DMS153 treated with DMSO at 0.1 percent for 48 hours (cell line): ENCODE results near the gene RNF13.
"Not testable (repeated sequence)": the region's sequence is repeated elsewhere in the genome, so short reads cannot be mapped to it uniquely, and the experiment has no call there.

ENCODE experiments used
- DNase-seq: peaks from one replicate; lab custom pipeline; 2025; ENCODE audit not compliant: unreplicated experiment; lab: John Stamatoyannopoulos, UW

RNF13 gene

GRCh38 chr3:149943966-149944365 is 131.0 kb downstream of the RNF13 start:
- DNase-seq = not testable (repeated sequence)

DNA sequence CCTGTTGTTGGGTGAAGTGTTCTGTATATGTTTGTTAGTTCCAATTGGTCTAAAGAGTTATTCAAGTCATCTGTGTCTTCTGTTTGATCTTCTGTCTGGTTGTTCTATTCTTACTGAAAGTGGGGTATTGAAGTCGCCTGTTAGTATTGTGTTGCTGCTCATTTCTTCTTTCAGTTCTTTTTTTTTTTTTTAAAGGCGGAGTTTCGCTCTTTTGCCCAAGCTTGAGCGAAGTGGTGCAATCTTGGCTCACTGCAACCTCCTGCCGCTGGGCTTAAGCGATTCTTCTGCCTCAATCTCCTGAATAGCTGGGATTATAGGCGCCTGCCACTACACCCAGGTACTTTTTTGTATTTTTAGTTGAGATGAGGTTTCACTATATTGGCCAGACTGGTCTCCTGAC is 134.2 kb downstream of the RNF13 start:
- no peak for DNase-seq

GRCh38 chr3:149949181-149949580 is 136.2 kb downstream of the RNF13 start:
- no peak for DNase-seq

- no peak for DNase-seq
Measured at GRCh38 chr3:149954812-149955211, 141.8 kb downstream of the RNF13 start.

GRCh38 chr3:149955449-149955848 is 142.4 kb downstream of the RNF13 start:
- no peak for DNase-seq

- DNase-seq = no peak
Measured at GRCh38 chr3:149957361-149958125, 144.5 kb downstream of the RNF13 start.

GRCh38 chr3:149958171-149958796 is 145.3 kb downstream of the RNF13 start:
- DNase-seq = no peak

DNA sequence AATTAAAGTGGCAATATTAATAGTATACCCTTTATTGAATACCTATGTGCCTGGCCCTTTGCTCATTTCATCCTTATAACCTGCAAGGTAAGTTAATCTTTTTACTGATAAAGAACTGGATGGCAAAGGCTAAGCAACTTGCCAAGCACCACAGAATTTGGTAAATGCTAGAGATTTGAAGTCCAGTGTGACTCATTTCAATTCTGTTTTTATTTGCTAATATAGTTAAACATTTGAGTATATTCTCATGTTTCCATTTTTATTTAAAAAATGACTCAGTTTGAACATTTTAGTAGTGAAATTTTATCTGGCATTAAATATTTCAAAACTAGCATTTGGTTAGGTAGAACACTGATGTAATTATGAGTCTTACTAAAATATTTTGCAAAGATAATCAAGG is 146.4 kb downstream of the RNF13 start:
- DNase-seq = no peak

DNA sequence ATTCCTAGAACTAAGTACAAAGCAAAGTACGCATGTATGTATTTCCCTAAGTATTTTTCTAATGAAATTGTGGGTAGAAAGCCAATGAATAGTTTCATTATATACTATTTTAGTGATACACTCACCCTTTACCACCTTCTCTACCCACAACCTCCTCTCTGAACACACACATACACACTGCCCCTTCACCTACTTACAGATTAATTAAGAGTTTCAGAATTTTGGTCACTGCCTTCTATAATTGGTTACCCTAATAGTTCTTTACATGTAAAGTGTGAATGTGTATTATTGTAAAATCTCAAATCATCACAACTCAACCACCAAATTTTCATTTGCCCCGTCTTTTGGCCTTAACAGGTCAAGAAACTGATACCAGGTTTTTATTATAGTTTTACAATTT is 150.5 kb downstream of the RNF13 start:
- DNase-seq = no peak

- no peak for DNase-seq
Measured at GRCh38 chr3:149964291-149964690, 151.3 kb downstream of the RNF13 start.

GRCh38 chr3:149965278-149965677 is 152.3 kb downstream of the RNF13 start:
- no peak for DNase-seq

- DNase-seq = peak; percentile 68
Measured at GRCh38 chr3:149967086-149967685, 154.2 kb downstream of the RNF13 start.

DNA sequence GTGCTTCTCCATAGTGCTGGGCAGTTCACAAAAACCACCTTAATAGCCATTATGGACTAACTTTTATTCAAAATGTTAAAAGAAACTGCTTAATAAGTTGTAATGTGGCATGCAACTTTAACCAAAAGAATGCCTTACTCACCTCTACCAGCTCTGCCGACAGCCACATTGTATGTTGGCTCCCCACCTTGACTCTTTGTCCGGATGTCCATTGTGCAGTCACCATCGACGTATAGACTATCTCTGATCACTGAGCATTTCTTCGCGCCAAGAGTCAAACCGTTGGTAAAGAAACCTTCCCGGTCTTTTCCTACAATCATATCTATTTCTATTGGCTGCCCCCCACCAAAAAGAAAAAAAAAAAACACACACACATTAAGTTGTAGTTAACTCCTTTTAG is 155.2 kb downstream of the RNF13 start:
- no peak for DNase-seq

DNA sequence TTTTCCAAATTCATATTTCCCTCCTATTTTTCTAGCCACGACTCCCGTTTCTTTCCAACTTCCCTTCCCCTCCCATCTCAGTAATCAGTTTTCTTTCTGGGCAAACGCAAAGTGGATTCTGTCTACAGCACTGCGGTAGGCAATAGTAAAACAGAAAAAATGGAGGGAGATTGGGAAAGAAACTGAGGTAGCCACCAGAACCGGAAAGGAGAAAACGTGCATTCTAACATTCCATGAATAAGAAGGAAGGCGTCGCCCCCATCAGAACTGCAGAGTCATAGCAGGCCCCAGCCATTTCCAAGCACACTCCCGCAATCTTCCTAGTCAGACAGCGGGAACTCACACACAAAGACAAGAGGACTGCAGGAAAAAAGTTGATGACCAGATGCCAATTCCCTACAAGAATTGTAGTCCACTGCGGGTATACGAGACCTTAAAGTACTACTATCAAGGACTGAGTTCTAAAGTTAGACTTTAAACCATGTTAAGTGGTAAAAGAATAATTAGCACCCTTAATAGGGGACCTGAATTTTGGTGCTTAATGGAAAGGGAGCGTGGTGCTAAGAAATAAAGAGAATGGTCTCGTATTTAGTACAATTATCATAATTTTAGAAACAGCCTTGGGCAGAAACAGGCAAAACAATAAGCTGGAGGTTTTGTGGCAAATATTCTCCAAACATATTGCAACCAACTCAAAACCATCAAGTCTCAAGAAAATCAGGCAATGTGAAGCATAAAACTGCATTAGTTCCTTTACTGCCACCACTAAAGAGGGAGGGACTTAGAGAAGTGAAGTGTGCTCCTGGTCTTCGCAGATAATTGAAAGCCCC is 156.3 kb downstream of the RNF13 start:
- DNase-seq = peak; percentile 61

- peak; percentile 83 for DNase-seq
Measured at GRCh38 chr3:149969940-149970715, 157.1 kb downstream of the RNF13 start.

DNA sequence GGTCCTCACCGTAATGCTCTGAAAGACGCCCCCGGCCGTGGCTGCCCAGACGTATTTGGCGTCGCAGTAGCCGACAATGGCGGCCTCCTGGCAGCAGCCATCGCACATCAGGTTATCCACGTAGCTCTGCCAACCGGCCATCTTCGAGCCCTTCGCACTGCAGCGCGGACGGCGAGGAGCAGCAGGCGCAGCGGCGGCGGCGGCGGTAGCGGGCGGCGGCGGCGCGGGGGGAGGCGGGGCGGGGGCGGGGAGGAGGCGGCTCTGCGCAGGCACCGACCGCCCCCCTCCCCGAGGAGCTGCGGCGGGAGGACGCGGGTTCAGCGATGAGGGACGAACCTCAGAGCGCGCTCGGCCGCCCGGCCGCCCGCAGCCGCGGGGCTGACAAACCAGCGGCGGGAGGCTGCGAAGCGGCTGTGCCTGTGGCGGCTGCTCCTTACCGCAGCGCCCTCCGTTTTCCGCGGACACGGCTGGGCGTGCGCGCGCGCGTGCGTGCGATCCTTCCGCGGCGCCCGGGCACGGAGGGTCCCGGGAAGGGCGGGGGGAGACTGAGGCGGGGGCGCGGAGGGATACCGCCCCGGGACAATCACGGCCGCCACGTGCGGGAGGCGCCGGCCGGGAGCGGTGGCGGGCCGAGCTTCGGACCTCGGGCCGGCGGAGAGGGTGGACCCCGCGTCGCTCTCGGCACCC is 157.8 kb downstream of the RNF13 start, which contains the start of gene PFN2:
Gene PFN2 (minus strand): TSS at position 180 of the 687 bp plus-strand sequence. CDS start 39 bp downstream, at position 141.
- DNase-seq = peak; percentile 24

DNA sequence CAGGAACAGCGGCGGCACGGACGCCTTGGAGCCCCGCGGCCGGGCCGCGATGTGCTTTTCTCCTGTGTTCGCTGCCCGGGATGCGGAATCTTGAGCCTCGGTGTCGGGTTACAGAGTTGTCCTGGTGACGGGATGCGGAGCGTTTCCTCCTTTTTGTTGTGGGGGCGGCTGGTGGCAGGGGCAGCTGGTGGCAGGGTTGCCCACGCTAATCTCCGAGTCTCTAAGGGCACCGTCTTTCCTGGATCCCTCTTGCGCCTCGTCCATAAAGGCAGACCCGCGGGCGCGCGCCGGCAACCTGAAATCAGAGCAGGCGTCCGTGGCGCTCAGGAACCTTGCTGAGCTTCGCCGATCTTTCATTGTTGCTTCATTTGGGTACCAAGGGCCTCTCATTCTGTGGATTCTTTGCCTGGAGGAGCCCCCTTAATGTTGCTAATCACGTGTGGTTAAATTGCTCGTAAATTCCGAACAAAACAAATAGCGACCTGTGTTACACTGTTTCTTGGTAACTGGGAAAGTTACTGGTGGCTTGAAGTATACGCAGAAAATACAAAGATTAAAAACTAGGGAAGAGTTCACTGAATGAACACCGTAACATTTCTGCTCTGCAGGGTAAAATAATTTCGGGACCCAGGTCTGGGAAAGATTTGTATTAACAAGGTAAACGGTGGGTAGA is 158.5 kb downstream of the RNF13 start:
- DNase-seq = peak; percentile 56

- DNase-seq = no peak
Measured at GRCh38 chr3:149975919-149976318, 162.9 kb downstream of the RNF13 start.

GRCh38 chr3:149977386-149977785 is 164.4 kb downstream of the RNF13 start:
- DNase-seq = no peak
